Measurements from ENCODE around the gene LDLRAD4.

The LDLRAD4 gene

GRCh38 chr18:13480571-13481255 is 262.2 kb downstream of the LDLRAD4 start:
- Histone ChIP-seq H3K4me3 (ENCODE audit: low read length in 2 of 2) (no peak overlapping the region), H3K27me3 (ENCODE audit: control insufficient read depth in 2 of 2, insufficient read depth in 2 of 2, low read length in 2 of 2) (no peaks in the 10 kb centered on the region), H3K4me1 (ENCODE audit: control insufficient read depth in 2 of 2, insufficient read depth in 2 of 2, low read length in 2 of 2) (peaks cover 0 to 2% of the 10 kb centered on the region in 2 donors), H3K36me3 (ENCODE audit: control insufficient read depth in 2 of 2, insufficient read depth in 2 of 2, low read length in 2 of 2) (no peaks in the 10 kb centered on the region), H3K9ac (ENCODE audit: low read depth in 1 of 2, low read length in 2 of 2) (no peak overlapping the region), H3K9me3 (ENCODE audit: control insufficient read depth in 2 of 2, low read length in 2 of 2) (no peaks in the 10 kb centered on the region), H3K27ac (ENCODE audit: low read depth in 2 of 2, low read length in 2 of 2) (no peak overlapping the region)

GRCh38 chr18:13481331-13481730 is 262.8 kb downstream of the LDLRAD4 start:
- no peaks in the 10 kb centered on the region for H3K9me3 ChIP-seq (ENCODE audit: control insufficient read depth in 2 of 2, low read length in 2 of 2)
- H3K9ac ChIP-seq (ENCODE audit: low read depth in 1 of 2, low read length in 2 of 2): no peak overlapping the region
- H3K36me3 ChIP-seq (ENCODE audit: control insufficient read depth in 2 of 2, insufficient read depth in 2 of 2, low read length in 2 of 2): no peaks in the 10 kb centered on the region
- peaks cover 0 to 2% of the 10 kb centered on the region in 2 donors for H3K4me1 ChIP-seq (ENCODE audit: control insufficient read depth in 2 of 2, insufficient read depth in 2 of 2, low read length in 2 of 2)
- H3K27me3 ChIP-seq (ENCODE audit: control insufficient read depth in 2 of 2, insufficient read depth in 2 of 2, low read length in 2 of 2): no peaks in the 10 kb centered on the region
- H3K4me3 ChIP-seq (ENCODE audit: low read length in 2 of 2): no peak overlapping the region
- no peak overlapping the region for H3K27ac ChIP-seq (ENCODE audit: low read depth in 2 of 2, low read length in 2 of 2)

GRCh38 chr18:13481820-13482617 is 263.5 kb downstream of the LDLRAD4 start:
- Histone ChIP-seq H3K27ac (ENCODE audit: low read depth in 2 of 2, low read length in 2 of 2) (no peak overlapping the region), H3K4me1 (ENCODE audit: control insufficient read depth in 2 of 2, insufficient read depth in 2 of 2, low read length in 2 of 2) (peaks cover 0 to 2% of the 10 kb centered on the region in 2 donors), H3K36me3 (ENCODE audit: control insufficient read depth in 2 of 2, insufficient read depth in 2 of 2, low read length in 2 of 2) (peaks cover under 1 to 3% of the 10 kb centered on the region in 2 donors), H3K27me3 (ENCODE audit: control insufficient read depth in 2 of 2, insufficient read depth in 2 of 2, low read length in 2 of 2) (no peaks in the 10 kb centered on the region), H3K9me3 (ENCODE audit: control insufficient read depth in 2 of 2, low read length in 2 of 2) (no peaks in the 10 kb centered on the region), H3K9ac (ENCODE audit: low read depth in 1 of 2, low read length in 2 of 2) (no peak overlapping the region), H3K4me3 (ENCODE audit: low read length in 2 of 2) (no peak overlapping the region)

GRCh38 chr18:13482618-13482945 is 264.0 kb downstream of the LDLRAD4 start:
- H3K27me3 ChIP-seq (ENCODE audit: control insufficient read depth in 2 of 2, insufficient read depth in 2 of 2, low read length in 2 of 2): no peaks in the 10 kb centered on the region
- no peak overlapping the region for H3K4me3 ChIP-seq (ENCODE audit: low read length in 2 of 2)
- H3K9ac ChIP-seq (ENCODE audit: low read depth in 1 of 2, low read length in 2 of 2): no peak overlapping the region
- peaks cover 2 to 3% of the 10 kb centered on the region in 2 donors for H3K36me3 ChIP-seq (ENCODE audit: control insufficient read depth in 2 of 2, insufficient read depth in 2 of 2, low read length in 2 of 2)
- no peak overlapping the region for H3K27ac ChIP-seq (ENCODE audit: low read depth in 2 of 2, low read length in 2 of 2)
- no peaks in the 10 kb centered on the region for H3K9me3 ChIP-seq (ENCODE audit: control insufficient read depth in 2 of 2, low read length in 2 of 2)
- H3K4me1 ChIP-seq (ENCODE audit: control insufficient read depth in 2 of 2, insufficient read depth in 2 of 2, low read length in 2 of 2): peaks cover 0 to 2% of the 10 kb centered on the region in 2 donors

- no peak overlapping the region for H3K9ac ChIP-seq (ENCODE audit: low read depth in 1 of 2, low read length in 2 of 2)
- peaks cover 0 to 2% of the 10 kb centered on the region in 2 donors for H3K4me1 ChIP-seq (ENCODE audit: control insufficient read depth in 2 of 2, insufficient read depth in 2 of 2, low read length in 2 of 2)
- no peaks in the 10 kb centered on the region for H3K9me3 ChIP-seq (ENCODE audit: control insufficient read depth in 2 of 2, low read length in 2 of 2)
- H3K27me3 ChIP-seq (ENCODE audit: control insufficient read depth in 2 of 2, insufficient read depth in 2 of 2, low read length in 2 of 2): no peaks in the 10 kb centered on the region
- peaks cover 2 to 3% of the 10 kb centered on the region in 2 donors for H3K36me3 ChIP-seq (ENCODE audit: control insufficient read depth in 2 of 2, insufficient read depth in 2 of 2, low read length in 2 of 2)
- no peak overlapping the region for H3K27ac ChIP-seq (ENCODE audit: low read depth in 2 of 2, low read length in 2 of 2)
- no peak overlapping the region for H3K4me3 ChIP-seq (ENCODE audit: low read length in 2 of 2)
Observed at GRCh38 chr18:13483316-13484270, 265.0 kb downstream of the LDLRAD4 start.

- no peaks in the 10 kb centered on the region for H3K27me3 ChIP-seq (ENCODE audit: control insufficient read depth in 2 of 2, insufficient read depth in 2 of 2, low read length in 2 of 2)
- H3K9ac ChIP-seq (ENCODE audit: low read depth in 1 of 2, low read length in 2 of 2): no peak overlapping the region
- no peaks in the 10 kb centered on the region for H3K9me3 ChIP-seq (ENCODE audit: control insufficient read depth in 2 of 2, low read length in 2 of 2)
- peaks cover 0 to 2% of the 10 kb centered on the region in 2 donors for H3K4me1 ChIP-seq (ENCODE audit: control insufficient read depth in 2 of 2, insufficient read depth in 2 of 2, low read length in 2 of 2)
- peaks cover 2 to 3% of the 10 kb centered on the region in 2 donors for H3K36me3 ChIP-seq (ENCODE audit: control insufficient read depth in 2 of 2, insufficient read depth in 2 of 2, low read length in 2 of 2)
- no peak overlapping the region for H3K27ac ChIP-seq (ENCODE audit: low read depth in 2 of 2, low read length in 2 of 2)
- H3K4me3 ChIP-seq (ENCODE audit: low read length in 2 of 2): no peak overlapping the region
Observed at GRCh38 chr18:13485182-13485581, 266.6 kb downstream of the LDLRAD4 start.

- H3K36me3 ChIP-seq (ENCODE audit: control insufficient read depth in 2 of 2, insufficient read depth in 2 of 2, low read length in 2 of 2): peaks cover 2 to 3% of the 10 kb centered on the region in 2 donors
- H3K4me1 ChIP-seq (ENCODE audit: control insufficient read depth in 2 of 2, insufficient read depth in 2 of 2, low read length in 2 of 2): peaks cover 0 to 2% of the 10 kb centered on the region in 2 donors
- H3K9ac ChIP-seq (ENCODE audit: low read depth in 1 of 2, low read length in 2 of 2): no peak overlapping the region
- H3K4me3 ChIP-seq (ENCODE audit: low read length in 2 of 2): no peak overlapping the region
- no peak overlapping the region for H3K27ac ChIP-seq (ENCODE audit: low read depth in 2 of 2, low read length in 2 of 2)
- no peaks in the 10 kb centered on the region for H3K9me3 ChIP-seq (ENCODE audit: control insufficient read depth in 2 of 2, low read length in 2 of 2)
- no peaks in the 10 kb centered on the region for H3K27me3 ChIP-seq (ENCODE audit: control insufficient read depth in 2 of 2, insufficient read depth in 2 of 2, low read length in 2 of 2)
Observed at GRCh38 chr18:13485604-13486003, 267.0 kb downstream of the LDLRAD4 start.

- peaks cover 0 to 2% of the 10 kb centered on the region in 2 donors for H3K4me1 ChIP-seq (ENCODE audit: control insufficient read depth in 2 of 2, insufficient read depth in 2 of 2, low read length in 2 of 2)
- no peaks in the 10 kb centered on the region for H3K9me3 ChIP-seq (ENCODE audit: control insufficient read depth in 2 of 2, low read length in 2 of 2)
- H3K4me3 ChIP-seq (ENCODE audit: low read length in 2 of 2): no peak overlapping the region
- peaks cover 2 to 3% of the 10 kb centered on the region in 2 donors for H3K36me3 ChIP-seq (ENCODE audit: control insufficient read depth in 2 of 2, insufficient read depth in 2 of 2, low read length in 2 of 2)
- H3K27me3 ChIP-seq (ENCODE audit: control insufficient read depth in 2 of 2, insufficient read depth in 2 of 2, low read length in 2 of 2): no peaks in the 10 kb centered on the region
- no peak overlapping the region for H3K9ac ChIP-seq (ENCODE audit: low read depth in 1 of 2, low read length in 2 of 2)
- no peak overlapping the region for H3K27ac ChIP-seq (ENCODE audit: low read depth in 2 of 2, low read length in 2 of 2)
Observed at GRCh38 chr18:13486284-13486683, 267.7 kb downstream of the LDLRAD4 start.

- no peak overlapping the region for H3K27ac ChIP-seq (ENCODE audit: low read depth in 2 of 2, low read length in 2 of 2)
- H3K9ac ChIP-seq (ENCODE audit: low read depth in 1 of 2, low read length in 2 of 2): no peak overlapping the region
- no peaks in the 10 kb centered on the region for H3K9me3 ChIP-seq (ENCODE audit: control insufficient read depth in 2 of 2, low read length in 2 of 2)
- H3K4me3 ChIP-seq (ENCODE audit: low read length in 2 of 2): no peak overlapping the region
- H3K27me3 ChIP-seq (ENCODE audit: control insufficient read depth in 2 of 2, insufficient read depth in 2 of 2, low read length in 2 of 2): no peaks in the 10 kb centered on the region
- peaks cover 0 to 2% of the 10 kb centered on the region in 2 donors for H3K4me1 ChIP-seq (ENCODE audit: control insufficient read depth in 2 of 2, insufficient read depth in 2 of 2, low read length in 2 of 2)
- peaks cover 2 to 3% of the 10 kb centered on the region in 2 donors for H3K36me3 ChIP-seq (ENCODE audit: control insufficient read depth in 2 of 2, insufficient read depth in 2 of 2, low read length in 2 of 2)
Observed at GRCh38 chr18:13486686-13487085, 268.1 kb downstream of the LDLRAD4 start.
